Hepatocyte (in vitro differentiated cells): ENCODE results near the gene ANKRD10. TPM values are rescaled to one million over a fixed set of nuclear protein-coding genes. Genes with fewer than 3 reads are reported as not detected.
"Not testable (repeated sequence)": the region's sequence is repeated elsewhere in the genome, so short reads cannot be mapped to it uniquely, and the experiment has no call there.

ENCODE experiments used
- DNase-seq: peaks from one replicate; pipeline ENCODE4 v3.0.0-alpha.2; 2016; ENCODE audit warnings: low spot score
- H2AFZ ChIP-seq: fragments of 200-600 bp; sonication (generic); 2 replicates; pipeline ENCODE4 v1.6.0; 2016; ENCODE audit warnings: antibody characterized with exemption, mild to moderate bottlenecking
- H3K27ac ChIP-seq: fragments of 200-600 bp; sonication (generic); 2 replicates; pipeline ENCODE4 v1.5.1; 2016; ENCODE audit warnings: mild to moderate bottlenecking
- H3K27me3 ChIP-seq: fragments of 200-600 bp; sonication (generic); 2 replicates; pipeline ENCODE4 v1.6.1; 2016
- H3K36me3 ChIP-seq: fragments of 200-600 bp; sonication (generic); replicated peaks from 2 replicates; pipeline ENCODE4 v1.5.1; 2016; ENCODE audit warnings: low read depth; ENCODE audit not compliant: insufficient read depth
- H3K4me1 ChIP-seq: fragments of 200-600 bp; sonication (generic); 2 replicates; pipeline ENCODE4 v1.5.1; 2016; ENCODE audit warnings: mild to moderate bottlenecking, moderate library complexity; ENCODE audit not compliant: insufficient read depth
- H3K4me2 ChIP-seq: fragments of 200-600 bp; sonication (generic); 2 replicates; pipeline ENCODE4 v1.6.0; 2016
- H3K4me3 ChIP-seq: fragments of 200-600 bp; sonication (generic); 2 replicates; pipeline ENCODE4 v1.5.1; 2016; ENCODE audit warnings: mild to moderate bottlenecking
- H3K79me2 ChIP-seq: fragments of 200-600 bp; sonication (generic); 2 replicates; pipeline ENCODE4 v1.6.0; 2017; ENCODE audit warnings: mild to moderate bottlenecking
- H3K9me2 ChIP-seq: fragments of 200-600 bp; sonication (generic); replicated peaks from 2 replicates; pipeline ENCODE4 v1.6.0; 2017; ENCODE audit warnings: mild to moderate bottlenecking; ENCODE audit not compliant: insufficient read depth
- H3K9me3 ChIP-seq: fragments of 200-600 bp; sonication (generic); 2 replicates; pipeline ENCODE4 v1.5.1; 2016; ENCODE audit warnings: low read depth, mild to moderate bottlenecking
- H4K20me1 ChIP-seq: fragments of 200-600 bp; sonication (generic); 2 replicates; pipeline ENCODE4 v1.6.0; 2016; ENCODE audit warnings: mild to moderate bottlenecking; ENCODE audit not compliant: insufficient read depth, poor library complexity, severe bottlenecking
- CTCF ChIP-seq: fragments of 200-600 bp; sonication (generic); IDR thresholded peaks from 2 replicates; pipeline ENCODE4 v1.5.1; 2016; ENCODE audit warnings: antibody characterized with exemption, mild to moderate bottlenecking; ENCODE audit not compliant: poor library complexity
- EZH2 ChIP-seq: fragments of 200-600 bp; sonication (generic); IDR thresholded peaks from 2 replicates; pipeline ENCODE4 v1.6.1; 2016; ENCODE audit warnings: antibody characterized with exemption, mild to moderate bottlenecking, borderline replicate concordance
- EZH2phosphoT487 ChIP-seq: fragments of 200-600 bp; sonication (generic); IDR thresholded peaks from one replicate; pipeline ENCODE4 v1.6.1; 2018; ENCODE audit warnings: antibody characterized with exemption, mild to moderate bottlenecking, low read depth, moderate library complexity; ENCODE audit not compliant: unreplicated experiment, severe bottlenecking
- WGBS: methylation state at CpG from one replicate; pipeline ENCODE4 v1.1.6; 2016; ENCODE audit warnings: low lambda C conversion rate; ENCODE audit errors: missing lambda C conversion rate; 5-methylcytosine and 5-hydroxymethylcytosine counted together
- polyA plus RNA-seq: library from polyadenylated mRNA; unstranded; fragments of >200 nt; fragmentation: Nextera tagmentation; extraction: Ambion mirVana; gene quantifications from 2 replicates; pipeline ENCODE4 v1.2.1, GENCODE V29; 2016
- total RNA-seq: library from RNA; depleted of rRNA; stranded (reverse); fragments of >200 nt; gene quantifications from 2 replicates; pipeline ENCODE4 v1.2.3, GENCODE V29; 2014

ANKRD10 gene
- total and polyA plus RNA-seq, 2 experiments from 2014 or later, result 104 to 143 TPM

GRCh38 chr13:110961959-110962358 is 47.1 kb upstream of the ANKRD10 start:
- no peaks in the 10 kb centered on the region for H3K27me3 ChIP-seq
- no peak overlapping the region for H3K4me2 ChIP-seq
- DNase-seq, result no peak
- no peak for TF ChIP-seq CTCF
- no peaks in the 10 kb centered on the region for H3K9me2 ChIP-seq
- H2AFZ ChIP-seq, result no peak overlapping the region
- H3K9me3 ChIP-seq, result no peaks in the 10 kb centered on the region
- WGBS, result 100% methylated on average over 1 of the region's 1 CpG
- H3K27ac ChIP-seq, result no peak overlapping the region
- no peaks in the 10 kb centered on the region for H3K79me2 ChIP-seq
- H3K4me1 ChIP-seq, result no peaks in the 10 kb centered on the region
- no peak overlapping the region for H3K4me3 ChIP-seq
- no peaks in the 10 kb centered on the region for H4K20me1 ChIP-seq
- no peaks in the 10 kb centered on the region for H3K36me3 ChIP-seq

- Histone ChIP-seq H2AFZ (no peak overlapping the region), H3K27ac (no peak overlapping the region), H3K79me2 (no peaks in the 10 kb centered on the region), H3K9me2 (no peaks in the 10 kb centered on the region), H3K4me3 (no peak overlapping the region), H4K20me1 (no peaks in the 10 kb centered on the region), H3K4me2 (no peak overlapping the region), H3K4me1 (peaks cover 3% of the 10 kb centered on the region), H3K9me3 (no peaks in the 10 kb centered on the region), H3K27me3 (no peaks in the 10 kb centered on the region), H3K36me3 (no peaks in the 10 kb centered on the region)
- no peak for TF ChIP-seq CTCF
- 91% methylated on average over 2 of the region's 2 CpGs for whole genome bisulfite sequencing
- DNase-seq, result no peak
Observed at GRCh38 chr13:110960204-110960603, 45.3 kb upstream of the ANKRD10 start.

GRCh38 chr13:110957931-110958330 is 43.1 kb upstream of the ANKRD10 start:
- H3K36me3 ChIP-seq, result no peaks in the 10 kb centered on the region
- H3K79me2 ChIP-seq, result no peaks in the 10 kb centered on the region
- H3K27ac ChIP-seq, result no peak overlapping the region
- no peak overlapping the region for H2AFZ ChIP-seq
- DNase-seq, result no peak
- no peak overlapping the region for H3K4me3 ChIP-seq
- TF ChIP-seq CTCF, result no peak
- no peak for TF ChIP-seq EZH2
- no peak for TF ChIP-seq EZH2phosphoT487
- no peaks in the 10 kb centered on the region for H3K9me3 ChIP-seq
- 96% methylated on average over 6 of the region's 6 CpGs for WGBS
- no peak overlapping the region for H3K4me2 ChIP-seq
- no peaks in the 10 kb centered on the region for H4K20me1 ChIP-seq
- no peaks in the 10 kb centered on the region for H3K27me3 ChIP-seq
- no peaks in the 10 kb centered on the region for H3K9me2 ChIP-seq
- H3K4me1 ChIP-seq, result peaks cover 8% of the 10 kb centered on the region

GRCh38 chr13:110957181-110957884 is 42.5 kb upstream of the ANKRD10 start:
- WGBS, result 88% methylated on average over 10 of the region's 10 CpGs
- no peak overlapping the region for H3K27ac ChIP-seq
- TF ChIP-seq EZH2phosphoT487 (no peak), EZH2 (no peak), CTCF (peak; percentile 15)

GRCh38 chr13:110956216-110956615 is 41.3 kb upstream of the ANKRD10 start:
- 88% methylated on average over 12 of the region's 12 CpGs for WGBS
- H4K20me1 ChIP-seq, H3K9me3 ChIP-seq, H3K27ac ChIP-seq, H3K79me2 ChIP-seq, H2AFZ ChIP-seq, H3K36me3 ChIP-seq, DNase-seq, H3K4me3 ChIP-seq, H3K9me2 ChIP-seq, H3K4me1 ChIP-seq, H3K4me2 ChIP-seq, H3K27me3 ChIP-seq: not testable (repeated sequence)

More at GRCh38 chr13:110957181-110957884, 42.5 kb upstream of the ANKRD10 start:
- Histone ChIP-seq H3K9me2 (no peaks in the 10 kb centered on the region), H3K9me3 (no peaks in the 10 kb centered on the region), H3K36me3 (no peaks in the 10 kb centered on the region), H3K4me3 (no peak overlapping the region), H4K20me1 (no peaks in the 10 kb centered on the region), H3K4me2 (no peak overlapping the region), H3K27me3 (no peaks in the 10 kb centered on the region), H3K4me1 (peaks cover 8% of the 10 kb centered on the region), H2AFZ (no peak overlapping the region), H3K79me2 (no peaks in the 10 kb centered on the region)
- DNase-seq, result no peak
